PC-9 (cell line): ENCODE results near the gene CMPK2. TPM values are rescaled to one million over a fixed set of nuclear protein-coding genes. Genes with fewer than 3 reads are reported as not detected.

Experiments
- BruUV-seq: library from RNA; stranded (reverse); fragments of 400-500 nt; replicated peaks from 2 replicates; lab custom pipeline; 2021; lab: Mats Ljungman, UMichigan
- CTCF ChIA-PET: fragments of 300-600 bp; sonication (Branson Sonifier 250); formaldehyde crosslinking; loops from one replicate; lab custom pipeline; 2022; ENCODE audit warnings: antibody characterized with exemption; lab: Charles Lee
- POLR2A ChIA-PET: fragments of 300-600 bp; sonication (Branson Sonifier 250); formaldehyde crosslinking; loops from one replicate; lab custom pipeline; 2022; ENCODE audit warnings: antibody characterized with exemption; ENCODE audit not compliant: unreplicated experiment; lab: Charles Lee
- DNase-seq, 2 experiments: peaks; one replicate each; pipeline versions ENCODE4 v3.0.0 to v3.0.0-alpha.2; 2015 to 2022; ENCODE audit warnings: mixed read lengths in 1 of 2
- H2AFZ ChIP-seq: fragments of 200-600 bp; sonication (generic); 2 replicates; pipeline ENCODE4 v1.8.1; 2017; ENCODE audit warnings: antibody characterized with exemption
- H3F3A ChIP-seq: fragments of 200-600 bp; sonication (generic); 2 replicates; pipeline ENCODE4 v1.8.1; 2017; ENCODE audit warnings: antibody characterized with exemption, mild to moderate bottlenecking, low read depth; ENCODE audit not compliant: insufficient read depth
- H3K27ac ChIP-seq: fragments of 200-600 bp; sonication (generic); 2 replicates; pipeline ENCODE4 v1.6.1; 2016; ENCODE audit warnings: mixed run types
- H3K27me3 ChIP-seq: fragments of 200-600 bp; sonication (generic); 2 replicates; pipeline ENCODE4 v1.6.1; 2016; ENCODE audit warnings: low read depth, mixed run types; ENCODE audit not compliant: insufficient read depth
- H3K36me3 ChIP-seq: fragments of 200-600 bp; sonication (generic); 2 replicates; pipeline ENCODE4 v1.6.1; 2016; ENCODE audit warnings: low read depth, mixed run types
- H3K4me1 ChIP-seq: fragments of 200-600 bp; sonication (generic); replicated peaks from 2 replicates; pipeline ENCODE4 v1.6.1; 2016; ENCODE audit warnings: mixed run types; ENCODE audit not compliant: insufficient read depth
- H3K4me2 ChIP-seq: fragments of 200-600 bp; sonication (generic); 2 replicates; pipeline ENCODE4 v1.6.1; 2017; ENCODE audit warnings: mixed run types
- H3K4me3 ChIP-seq: fragments of 200-600 bp; sonication (generic); 2 replicates; pipeline ENCODE4 v1.6.1; 2016; ENCODE audit warnings: mixed run types
- H3K79me2 ChIP-seq: fragments of 200-600 bp; sonication (generic); 2 replicates; pipeline ENCODE4 v1.6.1; 2017; ENCODE audit warnings: low read depth, mixed run types
- H3K9me2 ChIP-seq: fragments of 200-600 bp; sonication (generic); 2 replicates; pipeline ENCODE4 v1.8.1; 2017; ENCODE audit warnings: mild to moderate bottlenecking; ENCODE audit not compliant: insufficient read depth
- H3K9me3 ChIP-seq: fragments of 200-600 bp; sonication (generic); 2 replicates; pipeline ENCODE4 v1.8.1; 2016; ENCODE audit warnings: low read depth; ENCODE audit not compliant: insufficient read depth
- H4K20me1 ChIP-seq: fragments of 200-600 bp; sonication (generic); 2 replicates; pipeline ENCODE4 v1.8.1; 2017; ENCODE audit not compliant: insufficient read depth
- CTCF ChIP-seq: fragments of 200-600 bp; sonication (generic); conservative IDR thresholded peaks from 2 replicates; pipeline ENCODE4 v1.6.1; 2017; ENCODE audit warnings: mixed run types, antibody characterized with exemption, mild to moderate bottlenecking, moderate library complexity
- EZH2 ChIP-seq: fragments of 200-600 bp; sonication (generic); IDR thresholded peaks from 2 replicates; pipeline ENCODE4 v1.8.0; 2017; ENCODE audit warnings: antibody characterized with exemption, low read depth
- intact Hi-C: fragments of 100-400 bp; cut with micrococcal nuclease; formaldehyde crosslinking; loops from one replicate; pipeline ENCODE4 v1.10.0; 2022; ENCODE audit not compliant: unreplicated experiment
- total RNA-seq: library from RNA; stranded (reverse); gene quantifications from 2 replicates; pipeline ENCODE4 v1.2.3, GENCODE V29; 2021

CMPK2 gene
- total RNA-seq, 1 experiment from 2014 or later, result not detected

GRCh38 chr2:6887751-6888192 lies 22.1 kb upstream of the CMPK2 start:
- H4K20me1 ChIP-seq, result no peaks in the 10 kb centered on the region
- H2AFZ ChIP-seq, result no peak overlapping the region
- H3K4me1 ChIP-seq, result no peaks in the 10 kb centered on the region
- no peaks in the 10 kb centered on the region for H3K9me2 ChIP-seq
- BruUV-seq, result no TSS peak
- H3K4me2 ChIP-seq, result no peak overlapping the region
- CTCF ChIA-PET, result no interaction called here
- POLR2A ChIA-PET, result no interaction called here
- intact Hi-C loops, result no loop called here
- H3K27me3 ChIP-seq, result peaks cover 21% of the 10 kb centered on the region; the same call in 1 of the 2 replicates
- no peaks in the 10 kb centered on the region for H3K79me2 ChIP-seq
- H3K4me3 ChIP-seq, result no peak overlapping the region
- H3K36me3 ChIP-seq, result no peaks in the 10 kb centered on the region
- no peaks in the 10 kb centered on the region for H3F3A ChIP-seq
- H3K27ac ChIP-seq, result no peak overlapping the region
- no peaks in the 10 kb centered on the region for H3K9me3 ChIP-seq
- DNase-seq, result no peak
- TF ChIP-seq EZH2 (no peak), CTCF (no peak)

GRCh38 chr2:6885968-6886367 lies 20.3 kb upstream of the CMPK2 start:
- peaks cover 21% of the 10 kb centered on the region; the same call in 1 of the 2 replicates for H3K27me3 ChIP-seq

DNA sequence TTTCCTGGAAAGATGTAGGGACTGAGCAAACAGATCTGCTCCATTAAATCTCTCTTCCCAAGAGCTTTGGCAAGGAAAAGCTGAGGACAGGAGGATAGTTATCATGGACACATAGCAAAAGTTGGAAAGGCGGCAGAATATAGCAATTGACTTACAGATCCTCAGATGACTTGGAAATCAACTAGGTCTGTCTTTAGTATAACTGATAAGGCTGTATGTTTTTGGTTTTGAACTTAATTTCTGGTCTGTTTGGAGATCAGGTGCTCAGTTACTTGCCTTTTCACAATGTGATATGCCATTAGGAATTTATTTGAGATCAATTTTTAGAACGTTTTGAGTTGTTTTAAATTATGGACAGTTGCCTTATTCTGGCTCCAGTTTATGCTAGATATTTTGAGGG lies 19.8 kb upstream of the CMPK2 start:
- Histone ChIP-seq H3K4me2 (no peak overlapping the region), H4K20me1 (no peaks in the 10 kb centered on the region), H3K79me2 (no peaks in the 10 kb centered on the region), H3K9me3 (no peaks in the 10 kb centered on the region), H2AFZ (no peak overlapping the region), H3K9me2 (no peaks in the 10 kb centered on the region), H3K36me3 (no peaks in the 10 kb centered on the region), H3K4me3 (no peak overlapping the region), H3F3A (no peaks in the 10 kb centered on the region), H3K27ac (no peak overlapping the region), H3K4me1 (no peaks in the 10 kb centered on the region), H3K27me3 (peaks cover 21% of the 10 kb centered on the region; the same call in 1 of the 2 replicates)
- BruUV-seq, result no TSS peak
- no peak for DNase-seq
- TF ChIP-seq CTCF (no peak), EZH2 (no peak)
- ChIA-PET POLR2A (no interaction called here), CTCF (no interaction called here)
- intact Hi-C loops, result no loop called here

More at GRCh38 chr2:6885968-6886367, 20.3 kb upstream of the CMPK2 start:
- intact Hi-C loops, result no loop called here
- Histone ChIP-seq H3K9me2 (no peaks in the 10 kb centered on the region), H3K27ac (no peak overlapping the region), H4K20me1 (no peaks in the 10 kb centered on the region), H3K4me2 (no peak overlapping the region), H3K4me1 (no peaks in the 10 kb centered on the region), H3K79me2 (no peaks in the 10 kb centered on the region), H2AFZ (no peak overlapping the region), H3K9me3 (no peaks in the 10 kb centered on the region), H3F3A (no peaks in the 10 kb centered on the region), H3K36me3 (no peaks in the 10 kb centered on the region), H3K4me3 (no peak overlapping the region)
- TF ChIP-seq EZH2 (no peak), CTCF (no peak)
- no TSS peak for BruUV-seq
- ChIA-PET POLR2A (no interaction called here), CTCF (no interaction called here)
- DNase-seq, result no peak
